ENCODE data around the gene LRFN5. TPM values are rescaled to one million over a fixed set of nuclear protein-coding genes. Genes with fewer than 3 reads are reported as not detected.
A peak's percentile ranks its signal among the peaks of the same experiment; 100 is the strongest.

The LRFN5 gene
- total and polyA plus RNA-seq, 2 of the 13 experiments (the other 11 are each of a cell fraction or from before 2014, with no cell fraction given), result not detected

DNA sequence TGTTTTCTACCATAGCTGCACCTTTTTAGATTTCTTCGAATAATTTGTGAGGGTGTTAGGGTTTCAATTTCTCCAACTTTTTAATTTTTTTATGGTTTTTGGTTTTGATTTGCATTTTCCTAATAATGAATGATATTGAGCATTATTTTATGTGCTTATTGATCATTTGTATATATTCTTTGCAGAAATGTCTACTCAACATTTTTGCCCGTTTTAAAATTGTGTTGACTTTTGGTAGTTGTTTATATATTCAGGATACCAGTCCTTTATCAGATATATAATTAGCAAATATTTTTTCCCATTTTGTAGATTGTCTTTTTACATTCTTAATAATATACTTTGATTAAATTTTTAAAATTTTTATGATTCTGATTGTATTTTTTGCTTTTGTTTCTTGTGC, 306.7 kb downstream of the LRFN5 start:
- peaks cover 36% of the 10 kb centered on the region for H3K9me3 ChIP-seq (ENCODE audit: low read length)
- H3K27ac ChIP-seq (ENCODE audit: extremely low read length, insufficient read depth, low read length), result no peak overlapping the region
- ATAC-seq (no peak), DNase-seq (ENCODE audit: low spot score) (no peak), FAIRE-seq (no peak)
- no peaks in the 10 kb centered on the region for H4K20me1 ChIP-seq (ENCODE audit: insufficient read depth, low read length)
- WGBS (ENCODE audit: low lambda C conversion rate), result under 1% methylated on average over 2 of the region's 2 CpGs
- in situ Hi-C loops (cut with HindIII; ENCODE audit: extremely low pct_ligation_motif_present, low pct_unique_long_range_greater_than_20kb), result no loop called here
- no peaks in the 10 kb centered on the region for H3K27me3 ChIP-seq (ENCODE audit: control insufficient read depth in 1 of 2, insufficient read depth in 2 of 2, low read length in 2 of 2)
- H3K79me2 ChIP-seq (ENCODE audit: insufficient read depth, low read length), result no peaks in the 10 kb centered on the region
- intact Hi-C loops (cut with micrococcal nuclease; ENCODE audit: unreplicated experiment), result no loop called here
- no peak overlapping the region for H3K4me2 ChIP-seq (ENCODE audit: low read depth, low read length)
- TF ChIP-seq, protein P1, sequence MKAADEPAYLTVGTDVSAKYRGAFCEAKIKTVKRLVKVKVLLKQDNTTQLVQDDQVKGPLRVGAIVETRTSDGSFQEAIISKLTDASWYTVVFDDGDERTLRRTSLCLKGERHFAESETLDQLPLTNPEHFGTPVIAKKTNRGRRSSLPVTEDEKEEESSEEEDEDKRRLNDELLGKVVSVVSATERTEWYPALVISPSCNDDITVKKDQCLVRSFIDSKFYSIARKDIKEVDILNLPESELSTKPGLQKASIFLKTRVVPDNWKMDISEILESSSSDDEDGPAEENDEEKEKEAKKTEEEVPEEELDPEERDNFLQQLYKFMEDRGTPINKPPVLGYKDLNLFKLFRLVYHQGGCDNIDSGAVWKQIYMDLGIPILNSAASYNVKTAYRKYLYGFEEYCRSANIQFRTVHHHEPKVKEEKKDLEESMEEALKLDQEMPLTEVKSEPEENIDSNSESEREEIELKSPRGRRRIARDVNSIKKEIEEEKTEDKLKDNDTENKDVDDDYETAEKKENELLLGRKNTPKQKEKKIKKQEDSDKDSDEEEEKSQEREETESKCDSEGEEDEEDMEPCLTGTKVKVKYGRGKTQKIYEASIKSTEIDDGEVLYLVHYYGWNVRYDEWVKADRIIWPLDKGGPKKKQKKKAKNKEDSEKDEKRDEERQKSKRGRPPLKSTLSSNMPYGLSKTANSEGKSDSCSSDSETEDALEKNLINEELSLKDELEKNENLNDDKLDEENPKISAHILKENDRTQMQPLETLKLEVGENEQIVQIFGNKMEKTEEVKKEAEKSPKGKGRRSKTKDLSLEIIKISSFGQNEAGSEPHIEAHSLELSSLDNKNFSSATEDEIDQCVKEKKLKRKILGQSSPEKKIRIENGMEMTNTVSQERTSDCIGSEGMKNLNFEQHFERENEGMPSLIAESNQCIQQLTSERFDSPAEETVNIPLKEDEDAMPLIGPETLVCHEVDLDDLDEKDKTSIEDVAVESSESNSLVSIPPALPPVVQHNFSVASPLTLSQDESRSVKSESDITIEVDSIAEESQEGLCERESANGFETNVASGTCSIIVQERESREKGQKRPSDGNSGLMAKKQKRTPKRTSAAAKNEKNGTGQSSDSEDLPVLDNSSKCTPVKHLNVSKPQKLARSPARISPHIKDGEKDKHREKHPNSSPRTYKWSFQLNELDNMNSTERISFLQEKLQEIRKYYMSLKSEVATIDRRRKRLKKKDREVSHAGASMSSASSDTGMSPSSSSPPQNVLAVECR (CRISPR knock-in tag; IDR thresholded peaks at IDR 0.05; ENCODE audit: borderline replicate concordance), result no peak
- TF ChIP-seq SSRP1 (CRISPR knock-in tag; IDR thresholded peaks at IDR 0.05) (no peak), ZNF451 (CRISPR knock-in tag; IDR thresholded peaks at IDR 0.05) (no peak), NFIC (IDR thresholded peaks at IDR 0.05; ENCODE audit: low read length) (no peak), MAFK (conservative IDR thresholded peaks at IDR 0.05 in 1 of 2, IDR thresholded peaks at IDR 0.05 in 1 of 2; ENCODE audit: low read length in 2 of 2) (peak; percentile 60 to 63; a peak in 3 of 4 replicates), ZNF343 (CRISPR knock-in tag; IDR thresholded peaks at IDR 0.05) (no peak), MAFF (IDR thresholded peaks at IDR 0.05; ENCODE audit: low read depth, low read length) (peak; percentile 49; the same call in 1 of the 2 replicates)
- TF ChIP-seq, protein P2, sequence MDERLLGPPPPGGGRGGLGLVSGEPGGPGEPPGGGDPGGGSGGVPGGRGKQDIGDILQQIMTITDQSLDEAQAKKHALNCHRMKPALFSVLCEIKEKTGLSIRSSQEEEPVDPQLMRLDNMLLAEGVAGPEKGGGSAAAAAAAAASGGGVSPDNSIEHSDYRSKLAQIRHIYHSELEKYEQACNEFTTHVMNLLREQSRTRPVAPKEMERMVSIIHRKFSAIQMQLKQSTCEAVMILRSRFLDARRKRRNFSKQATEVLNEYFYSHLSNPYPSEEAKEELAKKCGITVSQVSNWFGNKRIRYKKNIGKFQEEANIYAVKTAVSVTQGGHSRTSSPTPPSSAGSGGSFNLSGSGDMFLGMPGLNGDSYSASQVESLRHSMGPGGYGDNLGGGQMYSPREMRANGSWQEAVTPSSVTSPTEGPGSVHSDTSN (CRISPR knock-in tag; IDR thresholded peaks at IDR 0.05), result no peak
- TF ChIP-seq, protein P3, sequence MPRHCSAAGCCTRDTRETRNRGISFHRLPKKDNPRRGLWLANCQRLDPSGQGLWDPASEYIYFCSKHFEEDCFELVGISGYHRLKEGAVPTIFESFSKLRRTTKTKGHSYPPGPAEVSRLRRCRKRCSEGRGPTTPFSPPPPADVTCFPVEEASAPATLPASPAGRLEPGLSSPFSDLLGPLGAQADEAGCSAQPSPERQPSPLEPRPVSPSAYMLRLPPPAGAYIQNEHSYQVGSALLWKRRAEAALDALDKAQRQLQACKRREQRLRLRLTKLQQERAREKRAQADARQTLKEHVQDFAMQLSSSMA (CRISPR knock-in tag; IDR thresholded peaks at IDR 0.05), result no peak
- no peak overlapping the region for H3K4me3 ChIP-seq (replicated peaks in 1 of 3; ENCODE audit: insufficient read depth in 1 of 3, low read depth in 2 of 3, low read length in 3 of 3)
- H2AFZ ChIP-seq (ENCODE audit: low read length), result no peak overlapping the region
- no TSS peak for BruUV-seq (replicated peaks)
- no peaks in the 10 kb centered on the region for H3K36me3 ChIP-seq (replicated peaks in 1 of 2; ENCODE audit: control insufficient read depth in 1 of 2, insufficient read depth in 2 of 2, low read length in 2 of 2)
- ChIA-PET CTCF (ENCODE audit: low intra/inter-chr PET ratio, low total read pairs) (no interaction called here), POLR2A (no interaction called here)
- H3K4me1 ChIP-seq (ENCODE audit: insufficient read depth, low read length), result no peaks in the 10 kb centered on the region
- H3K9ac ChIP-seq (ENCODE audit: insufficient read depth, low read depth, low read length), result no peak overlapping the region

All from HepG2 (cell line).